ENCODE results near the gene REXO5. TPM values are rescaled to one million over a fixed set of nuclear protein-coding genes. Genes with fewer than 3 reads are reported as not detected.

REXO5 gene
- total and polyA plus RNA-seq, 9 of the 15 experiments (the other 6 are each of a cell fraction or from before 2014, with no cell fraction given): 10.5 to 45.1 (median 25.4) TPM

DNA sequence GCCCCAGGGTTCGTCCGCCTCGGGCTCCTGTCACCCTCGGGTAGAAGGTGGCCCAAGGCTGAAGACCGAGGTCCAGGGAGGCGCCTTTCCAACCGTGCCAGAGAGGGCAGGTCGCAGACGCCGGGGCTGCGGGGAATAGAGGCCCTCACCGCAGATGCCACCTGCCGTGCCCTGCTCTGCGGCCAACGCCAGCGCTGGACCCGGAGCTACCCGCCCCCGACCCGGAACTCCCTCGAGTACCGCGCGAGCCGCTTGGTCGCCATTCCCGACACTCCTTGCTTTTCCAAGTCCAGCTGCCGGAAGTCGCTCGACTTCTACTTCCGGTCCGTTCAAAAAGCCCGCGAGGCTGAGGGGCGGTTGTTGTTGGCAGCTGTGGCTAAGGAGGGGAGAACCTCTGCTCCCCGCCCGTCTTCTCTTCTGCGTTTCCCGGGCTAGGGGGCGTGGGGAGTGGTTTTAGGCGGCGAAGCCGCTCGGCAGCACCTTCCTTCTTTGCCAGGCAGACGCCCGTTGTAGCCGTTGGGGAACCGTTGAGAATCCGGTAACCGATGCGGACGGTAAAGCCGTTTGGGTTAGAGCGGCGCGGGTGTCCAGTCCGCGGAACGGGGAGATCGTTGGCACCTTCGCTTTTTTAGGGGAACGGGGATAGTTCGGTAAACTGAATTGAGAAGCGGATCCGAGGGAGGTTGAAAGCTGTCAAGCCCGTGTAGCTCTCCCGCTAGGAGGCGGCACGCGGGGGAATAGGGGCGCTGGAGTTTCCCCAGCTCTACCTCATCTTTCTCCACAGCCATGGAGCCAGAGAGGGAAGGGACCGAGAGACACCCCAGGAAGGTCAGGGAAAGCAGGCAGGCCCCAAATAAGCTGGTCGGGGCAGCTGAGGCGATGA, at the start of gene REXO5, which contains the start of gene ERI2 (continued):
- TF ChIP-seq, protein P1, sequence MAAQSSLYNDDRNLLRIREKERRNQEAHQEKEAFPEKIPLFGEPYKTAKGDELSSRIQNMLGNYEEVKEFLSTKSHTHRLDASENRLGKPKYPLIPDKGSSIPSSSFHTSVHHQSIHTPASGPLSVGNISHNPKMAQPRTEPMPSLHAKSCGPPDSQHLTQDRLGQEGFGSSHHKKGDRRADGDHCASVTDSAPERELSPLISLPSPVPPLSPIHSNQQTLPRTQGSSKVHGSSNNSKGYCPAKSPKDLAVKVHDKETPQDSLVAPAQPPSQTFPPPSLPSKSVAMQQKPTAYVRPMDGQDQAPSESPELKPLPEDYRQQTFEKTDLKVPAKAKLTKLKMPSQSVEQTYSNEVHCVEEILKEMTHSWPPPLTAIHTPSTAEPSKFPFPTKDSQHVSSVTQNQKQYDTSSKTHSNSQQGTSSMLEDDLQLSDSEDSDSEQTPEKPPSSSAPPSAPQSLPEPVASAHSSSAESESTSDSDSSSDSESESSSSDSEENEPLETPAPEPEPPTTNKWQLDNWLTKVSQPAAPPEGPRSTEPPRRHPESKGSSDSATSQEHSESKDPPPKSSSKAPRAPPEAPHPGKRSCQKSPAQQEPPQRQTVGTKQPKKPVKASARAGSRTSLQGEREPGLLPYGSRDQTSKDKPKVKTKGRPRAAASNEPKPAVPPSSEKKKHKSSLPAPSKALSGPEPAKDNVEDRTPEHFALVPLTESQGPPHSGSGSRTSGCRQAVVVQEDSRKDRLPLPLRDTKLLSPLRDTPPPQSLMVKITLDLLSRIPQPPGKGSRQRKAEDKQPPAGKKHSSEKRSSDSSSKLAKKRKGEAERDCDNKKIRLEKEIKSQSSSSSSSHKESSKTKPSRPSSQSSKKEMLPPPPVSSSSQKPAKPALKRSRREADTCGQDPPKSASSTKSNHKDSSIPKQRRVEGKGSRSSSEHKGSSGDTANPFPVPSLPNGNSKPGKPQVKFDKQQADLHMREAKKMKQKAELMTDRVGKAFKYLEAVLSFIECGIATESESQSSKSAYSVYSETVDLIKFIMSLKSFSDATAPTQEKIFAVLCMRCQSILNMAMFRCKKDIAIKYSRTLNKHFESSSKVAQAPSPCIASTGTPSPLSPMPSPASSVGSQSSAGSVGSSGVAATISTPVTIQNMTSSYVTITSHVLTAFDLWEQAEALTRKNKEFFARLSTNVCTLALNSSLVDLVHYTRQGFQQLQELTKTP (IDR thresholded peaks at IDR 0.05; ENCODE audit: low read depth in 1 of 2, partially characterized antibody in 2 of 2): peak in 1 of 2 experiments; percentile 82
- TF ChIP-seq MBD2 (IDR thresholded peaks at IDR 0.05; ENCODE audit: borderline replicate concordance, low read depth) (peak; percentile 77), DIDO1 (tag; IDR thresholded peaks at IDR 0.05; ENCODE audit: low read depth) (peak; percentile 58; the same call in 1 of the 2 replicates), ZNF75A (CRISPR knock-in tag; IDR thresholded peaks at IDR 0.05) (no peak), E2F3 (CRISPR knock-in tag; IDR thresholded peaks at IDR 0.05) (0 out of 2 replicates have a peak, but pooled peaks have one; percentile 25), RAD21 (CRISPR knock-in tag; conservative IDR thresholded peaks at IDR 0.05 in 1 of 2, IDR thresholded peaks at IDR 0.05 in 1 of 2) (peak; percentile 5 to 40; a peak in 2 of 4 replicates), MED1 (CRISPR knock-in tag; IDR thresholded peaks at IDR 0.05; ENCODE audit: borderline replicate concordance) (no peak), POLR2H (tag; IDR thresholded peaks at IDR 0.05; ENCODE audit: low read depth) (peak; percentile 95), KAT8 (IDR thresholded peaks at IDR 0.05; ENCODE audit: low read depth) (no peak), MTA3 (IDR thresholded peaks at IDR 0.05; ENCODE audit: borderline replicate concordance) (peak; percentile 81; the same call in 1 of the 2 replicates), HNRNPH1 (optimal IDR thresholded peaks at IDR 0.05; ENCODE audit: low read depth, low read length) (no peak), HNRNPUL1 (IDR thresholded peaks at IDR 0.05; ENCODE audit: low read length) (no peak), SMARCE1 (IDR thresholded peaks at IDR 0.05) (0 out of 2 replicates have a peak, but pooled peaks have one; percentile 34), EGR1 (conservative IDR thresholded peaks at IDR 0.05) (peak; percentile 49; the same call in 1 of the 2 replicates), ZNF695 (CRISPR knock-in tag; IDR thresholded peaks at IDR 0.05) (no peak), GATAD2B (IDR thresholded peaks at IDR 0.05; ENCODE audit: borderline replicate concordance) (0 out of 2 replicates have a peak, but pooled peaks have one; percentile 68)
- TF ChIP-seq, protein P2, sequence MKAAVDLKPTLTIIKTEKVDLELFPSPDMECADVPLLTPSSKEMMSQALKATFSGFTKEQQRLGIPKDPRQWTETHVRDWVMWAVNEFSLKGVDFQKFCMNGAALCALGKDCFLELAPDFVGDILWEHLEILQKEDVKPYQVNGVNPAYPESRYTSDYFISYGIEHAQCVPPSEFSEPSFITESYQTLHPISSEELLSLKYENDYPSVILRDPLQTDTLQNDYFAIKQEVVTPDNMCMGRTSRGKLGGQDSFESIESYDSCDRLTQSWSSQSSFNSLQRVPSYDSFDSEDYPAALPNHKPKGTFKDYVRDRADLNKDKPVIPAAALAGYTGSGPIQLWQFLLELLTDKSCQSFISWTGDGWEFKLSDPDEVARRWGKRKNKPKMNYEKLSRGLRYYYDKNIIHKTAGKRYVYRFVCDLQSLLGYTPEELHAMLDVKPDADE (conservative IDR thresholded peaks at IDR 0.05; ENCODE audit: control insufficient read depth, low read depth, low read length): peak; percentile 64
- TF ChIP-seq, protein P3, sequence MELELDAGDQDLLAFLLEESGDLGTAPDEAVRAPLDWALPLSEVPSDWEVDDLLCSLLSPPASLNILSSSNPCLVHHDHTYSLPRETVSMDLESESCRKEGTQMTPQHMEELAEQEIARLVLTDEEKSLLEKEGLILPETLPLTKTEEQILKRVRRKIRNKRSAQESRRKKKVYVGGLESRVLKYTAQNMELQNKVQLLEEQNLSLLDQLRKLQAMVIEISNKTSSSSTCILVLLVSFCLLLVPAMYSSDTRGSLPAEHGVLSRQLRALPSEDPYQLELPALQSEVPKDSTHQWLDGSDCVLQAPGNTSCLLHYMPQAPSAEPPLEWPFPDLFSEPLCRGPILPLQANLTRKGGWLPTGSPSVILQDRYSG (tag; conservative IDR thresholded peaks at IDR 0.05; ENCODE audit: low read depth): 0 out of 2 replicates have a peak, but pooled peaks have one; percentile 15
- TF ChIP-seq, protein P4, sequence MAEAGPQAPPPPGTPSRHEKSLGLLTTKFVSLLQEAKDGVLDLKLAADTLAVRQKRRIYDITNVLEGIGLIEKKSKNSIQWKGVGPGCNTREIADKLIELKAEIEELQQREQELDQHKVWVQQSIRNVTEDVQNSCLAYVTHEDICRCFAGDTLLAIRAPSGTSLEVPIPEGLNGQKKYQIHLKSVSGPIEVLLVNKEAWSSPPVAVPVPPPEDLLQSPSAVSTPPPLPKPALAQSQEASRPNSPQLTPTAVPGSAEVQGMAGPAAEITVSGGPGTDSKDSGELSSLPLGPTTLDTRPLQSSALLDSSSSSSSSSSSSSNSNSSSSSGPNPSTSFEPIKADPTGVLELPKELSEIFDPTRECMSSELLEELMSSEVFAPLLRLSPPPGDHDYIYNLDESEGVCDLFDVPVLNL (CRISPR knock-in tag; IDR thresholded peaks at IDR 0.05; ENCODE audit: low read depth): peak; percentile 99
